Measurements from ENCODE around the gene SLC35F3.

Gene SLC35F3

GRCh38 chr1:233962878-233963277 lies 58.4 kb downstream of the SLC35F3 start:
- TF ChIP-seq CTCF (IDR thresholded peaks at IDR 0.05; ENCODE audit: insufficient read depth, missing control alignments) = no peak
- no peak for DNase-seq (ENCODE audit: insufficient read length, low spot score)
- FAIRE-seq = no peak

- no peak for TF ChIP-seq CTCF (IDR thresholded peaks at IDR 0.05; ENCODE audit: insufficient read depth, missing control alignments)
- DNase-seq (ENCODE audit: insufficient read length, low spot score) (no peak), FAIRE-seq (no peak)
Observed at GRCh38 chr1:233965856-233966255, 61.4 kb downstream of the SLC35F3 start.

GRCh38 chr1:233971753-233972152 lies 67.3 kb downstream of the SLC35F3 start:
- TF ChIP-seq CTCF (IDR thresholded peaks at IDR 0.05; ENCODE audit: insufficient read depth, missing control alignments) = no peak
- DNase-seq (ENCODE audit: insufficient read length, low spot score) (no peak), FAIRE-seq (no peak)

GRCh38 chr1:233972563-233972950 lies 68.1 kb downstream of the SLC35F3 start:
- no peak for TF ChIP-seq CTCF (IDR thresholded peaks at IDR 0.05; ENCODE audit: insufficient read depth, missing control alignments)
- no peak for DNase-seq (ENCODE audit: insufficient read length, low spot score)
- no peak for FAIRE-seq

GRCh38 chr1:233972951-233973635 lies 68.6 kb downstream of the SLC35F3 start:
- FAIRE-seq = no peak
- DNase-seq (ENCODE audit: insufficient read length, low spot score) = no peak
- no peak for TF ChIP-seq CTCF (IDR thresholded peaks at IDR 0.05; ENCODE audit: insufficient read depth, missing control alignments)

- FAIRE-seq (no peak), DNase-seq (ENCODE audit: insufficient read length, low spot score) (no peak)
- no peak for TF ChIP-seq CTCF (IDR thresholded peaks at IDR 0.05; ENCODE audit: insufficient read depth, missing control alignments)
Observed at GRCh38 chr1:233975486-233975885, 71.0 kb downstream of the SLC35F3 start.

GRCh38 chr1:233981042-233981675 lies 76.7 kb downstream of the SLC35F3 start:
- DNase-seq (ENCODE audit: insufficient read length, low spot score) (no peak), FAIRE-seq (peak; percentile 88)
- TF ChIP-seq CTCF (IDR thresholded peaks at IDR 0.05; ENCODE audit: insufficient read depth, missing control alignments) = no peak

Measured in D721Med (cell line).